GM18873 (cell line): ENCODE results near the gene RHOV.
A peak's percentile ranks its signal among the peaks of the same experiment; 100 is the strongest.

Experiments
- ATAC-seq: cut with Tn5 transposase; IDR thresholded peaks from one replicate; pipeline ENCODE4 v1.9.1; 2021; ENCODE audit warnings: mild to moderate bottlenecking, moderate library complexity, moderate number of reproducible peaks; ENCODE audit not compliant: unreplicated experiment, low FRiP score

RHOV gene

DNA sequence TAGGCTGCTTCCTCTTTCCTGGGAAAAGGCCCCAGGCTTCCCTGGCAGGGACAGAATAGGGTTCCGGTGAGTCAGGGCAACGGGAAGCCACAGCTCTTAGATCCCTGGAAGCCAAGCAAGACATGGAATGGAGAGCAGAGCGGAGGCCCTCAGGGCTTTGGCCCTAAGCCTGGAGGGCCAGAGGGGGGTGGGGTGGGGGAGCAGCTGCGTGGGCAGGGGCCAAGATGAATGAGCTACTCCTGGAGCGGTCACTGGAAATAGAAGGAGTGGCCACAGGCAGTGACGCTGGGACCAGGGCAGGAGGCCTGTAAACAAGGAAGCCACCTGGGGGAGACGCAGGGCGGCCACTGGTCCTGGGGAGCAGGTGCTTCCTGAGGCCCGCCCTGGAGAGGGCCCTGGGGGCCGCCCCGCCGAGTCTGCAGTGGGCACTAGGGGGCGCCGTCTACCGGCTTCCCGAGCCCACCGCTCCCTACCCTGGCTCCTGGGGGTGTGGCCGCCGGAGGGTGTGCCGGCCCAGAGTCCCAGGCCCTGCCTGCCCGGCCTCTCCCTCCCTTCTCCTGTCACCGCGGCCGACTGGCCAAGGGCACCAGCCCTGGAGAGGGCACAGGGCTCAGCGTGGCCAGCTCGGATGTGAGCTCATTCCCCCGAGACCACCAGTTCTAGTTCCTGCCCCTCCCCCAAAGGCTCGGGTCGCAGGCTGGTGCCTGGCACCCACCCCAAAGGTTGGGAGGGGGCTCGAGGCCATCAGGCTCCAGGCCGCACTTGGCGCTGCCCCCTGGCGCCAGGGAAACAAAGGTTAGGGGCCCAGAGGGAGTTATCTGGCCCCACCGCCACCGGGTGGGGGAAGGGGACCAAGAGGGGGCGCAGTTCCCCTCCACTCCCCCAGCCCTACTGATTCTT is 32.3 kb upstream of the RHOV start:
- no peak for ATAC-seq

- no peak for ATAC-seq
Measured at GRCh38 chr15:40904552-40905201, 30.6 kb upstream of the RHOV start.

DNA sequence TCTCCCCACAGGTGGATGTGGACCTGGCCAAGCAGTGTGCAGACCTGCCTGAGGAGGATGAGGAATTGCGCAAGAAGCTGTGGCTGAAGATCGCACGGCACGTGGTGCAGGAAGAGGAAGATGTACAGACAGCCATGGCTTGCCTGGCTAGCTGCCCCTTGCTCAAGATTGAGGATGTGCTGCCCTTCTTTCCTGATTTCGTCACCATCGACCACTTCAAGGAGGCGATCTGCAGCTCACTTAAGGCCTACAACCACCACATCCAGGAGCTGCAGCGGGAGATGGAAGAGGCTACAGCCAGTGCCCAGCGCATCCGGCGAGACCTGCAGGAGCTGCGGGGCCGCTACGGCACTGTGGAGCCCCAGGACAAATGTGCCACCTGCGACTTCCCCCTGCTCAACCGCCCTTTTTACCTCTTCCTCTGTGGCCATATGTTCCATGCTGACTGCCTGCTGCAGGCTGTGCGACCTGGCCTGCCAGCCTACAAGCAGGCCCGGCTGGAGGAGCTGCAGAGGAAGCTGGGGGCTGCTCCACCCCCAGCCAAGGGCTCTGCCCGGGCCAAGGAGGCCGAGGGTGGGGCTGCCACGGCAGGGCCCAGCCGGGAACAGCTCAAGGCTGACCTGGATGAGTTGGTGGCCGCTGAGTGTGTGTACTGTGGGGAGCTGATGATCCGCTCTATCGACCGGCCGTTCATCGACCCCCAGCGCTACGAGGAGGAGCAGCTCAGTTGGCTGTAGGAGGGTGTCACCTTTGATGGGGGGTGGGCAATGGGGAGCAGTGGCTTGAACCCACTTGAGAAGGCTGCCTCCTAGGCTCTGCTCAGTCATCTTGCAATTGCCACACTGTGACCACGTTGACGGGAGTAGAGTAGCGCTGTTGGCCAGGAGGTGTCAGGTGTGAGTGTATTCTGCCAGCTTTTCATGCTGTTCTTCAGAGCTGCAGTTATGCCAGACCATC is 28.8 kb upstream of the RHOV start:
- ATAC-seq: no peak

GRCh38 chr15:40901053-40901443 is 27.0 kb upstream of the RHOV start:
- ATAC-seq: no peak

DNA sequence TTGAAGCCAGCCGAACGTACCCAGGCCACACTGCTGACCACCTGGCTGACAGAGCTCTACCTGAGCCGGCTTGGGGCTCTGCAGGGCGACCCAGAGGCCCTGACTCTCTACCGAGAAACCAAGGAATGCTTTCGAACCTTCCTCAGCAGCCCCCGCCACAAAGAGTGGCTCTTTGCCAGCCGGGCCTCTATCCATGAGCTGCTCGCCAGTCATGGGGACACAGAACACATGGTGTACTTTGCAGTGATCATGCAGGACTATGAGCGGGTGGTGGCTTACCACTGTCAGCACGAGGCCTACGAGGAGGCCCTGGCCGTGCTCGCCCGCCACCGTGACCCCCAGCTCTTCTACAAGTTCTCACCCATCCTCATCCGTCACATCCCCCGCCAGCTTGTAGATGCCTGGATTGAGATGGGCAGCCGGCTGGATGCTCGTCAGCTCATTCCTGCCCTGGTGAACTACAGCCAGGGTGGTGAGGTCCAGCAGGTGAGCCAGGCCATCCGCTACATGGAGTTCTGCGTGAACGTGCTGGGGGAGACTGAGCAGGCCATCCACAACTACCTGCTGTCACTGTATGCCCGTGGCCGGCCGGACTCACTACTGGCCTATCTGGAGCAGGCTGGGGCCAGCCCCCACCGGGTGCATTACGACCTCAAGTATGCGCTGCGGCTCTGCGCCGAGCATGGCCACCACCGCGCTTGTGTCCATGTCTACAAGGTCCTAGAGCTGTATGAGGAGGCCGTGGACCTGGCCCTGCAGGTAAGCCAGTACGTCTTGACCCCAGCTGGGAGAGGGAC is 26.4 kb upstream of the RHOV start:
- no peak for ATAC-seq

- ATAC-seq: no peak
Measured at GRCh38 chr15:40899536-40900207, 25.6 kb upstream of the RHOV start.

- no peak for ATAC-seq
Measured at GRCh38 chr15:40894681-40895448, 20.8 kb upstream of the RHOV start.

- ATAC-seq: peak; percentile 84
Measured at GRCh38 chr15:40893733-40894680, 20.0 kb upstream of the RHOV start, which contains the start of gene VPS18. Gene VPS18 (plus strand): TSS chr15:40894450. CDS start chr15:40894769, 319 bp downstream.

- no peak for ATAC-seq
Measured at GRCh38 chr15:40893019-40893670, 19.1 kb upstream of the RHOV start.

- ATAC-seq: no peak
Measured at GRCh38 chr15:40892447-40893012, 18.5 kb upstream of the RHOV start.

- ATAC-seq: no peak
Measured at GRCh38 chr15:40891810-40892446, 17.9 kb upstream of the RHOV start.

DNA sequence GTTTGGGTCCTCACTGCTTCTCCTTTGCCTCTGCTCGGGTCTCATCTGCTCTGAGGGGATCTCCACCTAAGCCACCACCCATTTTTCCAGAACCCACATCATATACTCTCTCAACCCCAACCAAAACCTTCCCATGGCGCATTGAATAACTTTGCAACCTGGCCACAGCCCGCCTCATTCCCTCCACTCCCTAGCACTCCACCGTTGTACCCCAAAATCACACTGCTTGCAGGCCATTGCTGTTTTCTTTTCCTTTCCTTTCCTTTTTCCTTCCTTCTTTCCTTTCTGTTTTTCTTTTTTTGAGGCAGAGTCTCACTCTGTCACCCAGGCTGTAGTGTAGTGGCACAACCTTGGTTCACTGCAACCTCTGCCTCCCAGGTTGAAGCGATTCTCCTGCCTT is 17.1 kb upstream of the RHOV start:
- no peak for ATAC-seq

DNA sequence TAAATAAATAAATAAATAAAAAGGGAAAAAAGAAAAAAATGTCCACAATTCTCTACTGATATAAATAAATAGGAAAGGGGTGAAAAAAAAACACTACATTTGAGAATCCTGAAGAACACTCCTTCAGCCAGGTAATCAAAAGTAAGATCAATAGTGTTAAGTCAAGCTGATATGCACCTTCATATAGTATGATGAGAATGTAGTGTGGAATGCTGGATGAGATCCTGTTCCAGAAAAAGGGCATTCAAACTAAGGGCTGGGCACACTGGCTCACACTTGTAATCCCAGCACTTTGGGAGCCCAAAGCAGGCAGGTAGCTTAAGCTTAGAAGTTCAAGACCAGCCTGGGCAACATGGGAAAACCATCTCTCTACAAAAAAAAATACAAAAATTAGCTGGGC is 15.1 kb upstream of the RHOV start:
- no peak for ATAC-seq

DNA sequence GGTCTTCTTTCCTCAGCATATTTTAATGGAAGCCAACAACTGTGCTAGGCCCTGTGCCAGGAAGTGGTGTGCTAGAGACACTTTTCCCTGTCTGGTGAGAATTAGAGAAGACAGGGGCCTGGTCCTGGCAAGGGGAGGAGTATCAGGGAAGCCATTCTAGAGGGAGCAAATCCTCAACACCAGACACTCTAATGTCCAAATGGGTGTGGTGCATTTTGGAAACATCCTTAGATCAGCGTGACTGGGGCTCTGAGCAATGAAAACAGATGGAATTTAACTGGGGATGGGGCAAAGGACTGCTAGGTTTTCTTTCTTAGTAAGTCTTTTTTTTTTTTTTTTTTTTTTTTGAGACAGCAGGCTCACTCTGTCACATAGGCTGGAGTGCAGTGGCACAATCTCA is 12.6 kb upstream of the RHOV start:
- ATAC-seq: no peak

DNA sequence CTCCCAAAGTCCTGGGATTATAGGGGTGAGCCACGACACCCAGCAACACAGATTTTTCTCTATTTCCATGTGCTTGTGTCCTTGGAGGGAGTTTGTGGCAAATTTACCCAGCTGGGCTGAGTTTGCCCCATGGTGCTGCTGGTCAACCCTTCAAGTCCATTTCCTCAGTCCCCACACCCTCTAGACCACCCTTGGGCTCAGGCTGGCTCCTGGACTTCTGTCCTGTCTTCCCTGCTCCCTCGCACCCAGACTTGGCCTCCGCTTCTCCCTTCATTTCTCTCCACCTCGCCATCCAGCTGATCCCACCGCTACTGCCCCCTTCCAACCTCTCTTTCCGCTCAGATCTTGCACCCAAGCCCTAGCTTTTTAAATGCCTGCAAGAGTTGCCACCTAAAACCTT is 7.3 kb upstream of the RHOV start:
- no peak for ATAC-seq

- no peak for ATAC-seq
Measured at GRCh38 chr15:40879609-40880008, 5.6 kb upstream of the RHOV start.
